Measurements from ENCODE around the gene SLC27A4. TPM values are rescaled to one million over a fixed set of nuclear protein-coding genes. Genes with fewer than 3 reads are reported as not detected.

Gene SLC27A4
- total and polyA plus RNA-seq, 10 of the 15 experiments (the other 5 are each of a cell fraction or from before 2014, with no cell fraction given), result 0.13 to 14.0 (median 7.6) TPM

GRCh38 chr9:128297221-128297773 is 43.0 kb upstream of the SLC27A4 start:
- Histone ChIP-seq H3K9me3 (replicated peaks; ENCODE audit: control insufficient read depth, insufficient read depth, low read length) (no peaks in the 10 kb centered on the region), H3K27ac (ENCODE audit: control insufficient read depth, insufficient read depth) (no peak overlapping the region), H3K4me1 (ENCODE audit: control insufficient read depth, insufficient read depth, low read length) (no peaks in the 10 kb centered on the region), H3K4me2 (ENCODE audit: control insufficient read depth, insufficient read depth) (no peak overlapping the region), H4K20me1 (ENCODE audit: control insufficient read depth, insufficient read depth) (no peaks in the 10 kb centered on the region), H3K9ac (ENCODE audit: control insufficient read depth, insufficient read depth, low read length) (no peak overlapping the region), H3K79me2 (ENCODE audit: control insufficient read depth, insufficient read depth, low read length) (no peaks in the 10 kb centered on the region), H2AFZ (ENCODE audit: control insufficient read depth, low read depth, low read length) (no peak overlapping the region), H3K27me3 (replicated peaks in 1 of 2; ENCODE audit: control insufficient read depth in 2 of 2, insufficient read depth in 2 of 2, low read length in 1 of 2) (no peaks in the 10 kb centered on the region), H3K4me3 (no peak overlapping the region), H3K36me3 (ENCODE audit: control insufficient read depth in 2 of 2, insufficient read depth in 2 of 2, low read length in 1 of 2) (no peaks in the 10 kb centered on the region)
- in situ Hi-C loops (cut with MboI), result no loop called here
- ChIA-PET CTCF (interaction anchor here (0.6 to 4.2 kb wide), 6 partner anchors 16 to 793 kb away, joined by 3 to 34 read pairs (median 3); no protein-coding TSS in a partner anchor), POLR2A (no interaction called here), SMC1A (ENCODE audit: uncharacterized antibody, unreplicated experiment) (interaction anchor here (1.2 kb wide), 1 partner anchor 123 kb away, joined by 3 read pairs; no protein-coding TSS in a partner anchor), RAD21 (ENCODE audit: unreplicated experiment) (interaction anchor here (0.8 kb wide), 1 partner anchor 44 kb away, joined by 3 read pairs; no protein-coding TSS in a partner anchor)
- DNase-seq (ENCODE audit: low read depth, low spot score) (no peak), ATAC-seq (no peak), FAIRE-seq (no peak)
- intact Hi-C loops (cut with micrococcal nuclease; ENCODE audit: unreplicated experiment), result no loop called here
- BruUV-seq (replicated peaks), result no TSS peak
- TF ChIP-seq ZNF207 (IDR thresholded peaks at IDR 0.05; ENCODE audit: borderline replicate concordance) (no peak), CHD1 (IDR thresholded peaks at IDR 0.05; ENCODE audit: low read depth, low read length) (no peak)
- 75% methylated on average over 2 of the region's 2 CpGs for WGBS (ENCODE audit: insufficient coverage, insufficient replicate concordance, low lambda C conversion rate, missing lambda C conversion rate)

GRCh38 chr9:128298535-128299482 is 41.5 kb upstream of the SLC27A4 start:
- Histone ChIP-seq H3K4me1 (ENCODE audit: control insufficient read depth, insufficient read depth, low read length) (no peaks in the 10 kb centered on the region), H2AFZ (ENCODE audit: control insufficient read depth, low read depth, low read length) (no peak overlapping the region), H3K9me3 (replicated peaks; ENCODE audit: control insufficient read depth, insufficient read depth, low read length) (no peaks in the 10 kb centered on the region), H3K36me3 (ENCODE audit: control insufficient read depth in 2 of 2, insufficient read depth in 2 of 2, low read length in 1 of 2) (no peaks in the 10 kb centered on the region), H3K79me2 (ENCODE audit: control insufficient read depth, insufficient read depth, low read length) (no peaks in the 10 kb centered on the region), H3K27me3 (replicated peaks in 1 of 2; ENCODE audit: control insufficient read depth in 2 of 2, insufficient read depth in 2 of 2, low read length in 1 of 2) (no peaks in the 10 kb centered on the region), H3K4me2 (ENCODE audit: control insufficient read depth, insufficient read depth) (no peak overlapping the region), H3K4me3 (no peak overlapping the region), H4K20me1 (ENCODE audit: control insufficient read depth, insufficient read depth) (no peaks in the 10 kb centered on the region), H3K9ac (ENCODE audit: control insufficient read depth, insufficient read depth, low read length) (no peak overlapping the region), H3K27ac (ENCODE audit: control insufficient read depth, insufficient read depth) (no peak overlapping the region)
- FAIRE-seq, result no peak
- CTCF ChIA-PET, result interaction anchor here (1.2 to 4.2 kb wide), 3 partner anchors 12 to 43 kb away, joined by 3 to 34 read pairs (median 18); no protein-coding TSS in a partner anchor
- SMC1A ChIA-PET (ENCODE audit: uncharacterized antibody, unreplicated experiment), result interaction anchor here (0.6 kb wide), 1 partner anchor 26 kb away, joined by 4 read pairs; no protein-coding TSS in a partner anchor
- in situ Hi-C loops (cut with MboI) (no loop called here), intact Hi-C loops (cut with micrococcal nuclease; ENCODE audit: unreplicated experiment) (no loop called here)
- 75% methylated on average over 20 of the region's 20 CpGs for WGBS (ENCODE audit: insufficient coverage, insufficient replicate concordance, low lambda C conversion rate, missing lambda C conversion rate)
- BruUV-seq (replicated peaks), result no TSS peak
- no peak for ATAC-seq
- RAD21 ChIA-PET (ENCODE audit: unreplicated experiment), result interaction anchor here (0.7 to 1.4 kb wide), 2 partner anchors 43 to 63 kb away, joined by 3 to 4 read pairs; no protein-coding TSS in a partner anchor
- DNase-seq (ENCODE audit: low read depth, low spot score), result no peak
- POLR2A ChIA-PET, result interaction anchor here (0.7 kb wide), 1 partner anchor 195 kb away, joined by 3 read pairs; no protein-coding TSS in a partner anchor
- no peak for TF ChIP-seq RCOR1 (conservative IDR thresholded peaks at IDR 0.05; ENCODE audit: low read depth, low read length)
- no peak for TF ChIP-seq HDAC2 (IDR thresholded peaks at IDR 0.05)
- no peak for TF ChIP-seq GATAD2B (conservative IDR thresholded peaks at IDR 0.05; ENCODE audit: low read depth)
- TF ChIP-seq CBX3 (IDR thresholded peaks at IDR 0.05; ENCODE audit: borderline replicate concordance, low read depth), result no peak
- no peak for TF ChIP-seq PML (IDR thresholded peaks at IDR 0.05; ENCODE audit: low read length)
- no peak for TF ChIP-seq SMC3 (IDR thresholded peaks at IDR 0.05; ENCODE audit: borderline replicate concordance, low read length)
- TF ChIP-seq KLF5 (IDR thresholded peaks at IDR 0.05; ENCODE audit: partially characterized antibody), result no peak
- no peak for TF ChIP-seq BCL11A (IDR thresholded peaks at IDR 0.05; ENCODE audit: low read depth, low read length)
- no peak for TF ChIP-seq NKRF (conservative IDR thresholded peaks at IDR 0.05)
- TF ChIP-seq SIX5 (IDR thresholded peaks at IDR 0.05; ENCODE audit: low read depth, low read length, severe bottlenecking), result no peak

All from GM12878 (cell line).